Subcutaneous adipose tissue (tissue), 4 donors: ENCODE measurements around the gene TNFRSF6B. TPM values are rescaled to one million over a fixed set of nuclear protein-coding genes. Genes with fewer than 3 reads are reported as not detected.

Experiments
- CTCF ChIP-seq: fragments of 450-650 bp; IDR thresholded peaks from one replicate; pipeline ENCODE4 v1.5.1; 2016; ENCODE audit warnings: low read depth, mild to moderate bottlenecking, control low read depth, antibody characterized with exemption, moderate library complexity
- total RNA-seq, 4 donors: library from RNA; depleted of rRNA; stranded (reverse); fragments of >200 nt; gene quantifications; one replicate each; pipeline ENCODE4 v1.1.0, GENCODE V29; 2016

TNFRSF6B gene
- total RNA-seq, 4 donors from 2014 or later = 1.1 to 41.6 (median 10.8) TPM

GRCh38 chr20:63714858-63715257, 18.4 kb downstream of the TNFRSF6B start:
- no peak for TF ChIP-seq CTCF

- no peak for TF ChIP-seq CTCF
Observed at GRCh38 chr20:63718996-63719395, 22.5 kb downstream of the TNFRSF6B start.

- TF ChIP-seq CTCF = no peak
Observed at GRCh38 chr20:63731410-63731809, 35.0 kb downstream of the TNFRSF6B start.

- TF ChIP-seq CTCF = no peak
Observed at GRCh38 chr20:63732118-63733095, 36.0 kb downstream of the TNFRSF6B start.

- no peak for TF ChIP-seq CTCF
Observed at GRCh38 chr20:63733117-63733516, 36.7 kb downstream of the TNFRSF6B start.

GRCh38 chr20:63733579-63734081, 37.2 kb downstream of the TNFRSF6B start:
- no peak for TF ChIP-seq CTCF

- TF ChIP-seq CTCF = no peak
Observed at GRCh38 chr20:63734111-63734945, 37.9 kb downstream of the TNFRSF6B start.
